ENCODE measurements around the gene LRRC51. TPM values are rescaled to one million over a fixed set of nuclear protein-coding genes. Genes with fewer than 3 reads are reported as not detected.

The LRRC51 gene
- total and polyA plus RNA-seq, 2 donors (not counting 1 experiment from before 2014, with no cell fraction given): 1.4 to 7.7 TPM

GRCh38 chr11:72084076-72084475 is 3.4 kb downstream of the LRRC51 start:
- Mint-ChIP-seq H3K4me3 (no peak overlapping the region), H3K9me3 (ENCODE audit: insufficient read depth) (no peaks in the 10 kb centered on the region), H3K27me3 (no peaks in the 10 kb centered on the region), H3K4me1 (peaks cover 24% of the 10 kb centered on the region), H3K27ac (no peak overlapping the region)
- peaks cover 0 to 10% of the 10 kb centered on the region in 2 experiments for H3K36me3 ChIP-seq (replicated peaks in 1 of 2; ENCODE audit: control extremely low read depth in 1 of 2, control insufficient read depth in 1 of 2, extremely low read depth in 1 of 2, insufficient read depth in 2 of 2, low read length in 1 of 2)
- peaks cover 8% of the 10 kb centered on the region for H3K79me2 ChIP-seq (ENCODE audit: control insufficient read depth, insufficient read depth, low read length)
- intact Hi-C loops (cut with micrococcal nuclease): no loop called here
- H3K4me1 ChIP-seq (ENCODE audit: control insufficient read depth in 2 of 2, insufficient read depth in 2 of 2, low read length in 2 of 2): peaks cover 11 to 22% of the 10 kb centered on the region in 2 donors
- H3K9ac ChIP-seq (ENCODE audit: low read length): no peak overlapping the region
- H3K4me3 ChIP-seq (ENCODE audit: control extremely low read depth in 1 of 5, extremely low read depth in 1 of 5, insufficient read depth in 1 of 5, low read depth in 2 of 5, low read length in 4 of 5): no peak overlapping the region
- H3K27ac ChIP-seq (ENCODE audit: low read length in 2 of 2): no peak overlapping the region
- POLR2A ChIA-PET: no interaction called here
- DNase-seq: no peak
- H4K20me1 ChIP-seq (ENCODE audit: control insufficient read depth, insufficient read depth, low read length, poor library complexity, severe bottlenecking): no peaks in the 10 kb centered on the region
- CTCF ChIA-PET: interaction anchor here (4.6 kb wide), 1 partner anchor 59 kb away, joined by 49 read pairs; no protein-coding TSS in a partner anchor
- H3K9me3 ChIP-seq (ENCODE audit: control extremely low read depth in 1 of 3, control insufficient read depth in 2 of 3, insufficient read depth in 1 of 3, low read length in 2 of 3): no peaks in the 10 kb centered on the region
- TF ChIP-seq EZH2 (IDR thresholded peaks at IDR 0.05; ENCODE audit: borderline replicate concordance, insufficient read depth, low read depth, low read length, poor library complexity, severe bottlenecking) (no peak), CTCF (IDR thresholded peaks at IDR 0.05) (no peak)
- no peak overlapping the region for H2AFZ ChIP-seq (ENCODE audit: insufficient read depth, low read depth, low read length, poor library complexity, severe bottlenecking)
- H3K4me2 ChIP-seq (replicated peaks; ENCODE audit: low read depth, low read length, poor library complexity, severe bottlenecking): no peak overlapping the region
- ATAC-seq (ENCODE audit: low read depth): no peak
- WGBS (ENCODE audit: insufficient coverage): 94% methylated on average over 3 of the region's 4 CpGs
- H3K27me3 ChIP-seq (replicated peaks in 1 of 4; ENCODE audit: control extremely low read depth in 1 of 4, control insufficient read depth in 3 of 4, insufficient read depth in 4 of 4, low read length in 3 of 4): no peaks in the 10 kb centered on the region

DNA sequence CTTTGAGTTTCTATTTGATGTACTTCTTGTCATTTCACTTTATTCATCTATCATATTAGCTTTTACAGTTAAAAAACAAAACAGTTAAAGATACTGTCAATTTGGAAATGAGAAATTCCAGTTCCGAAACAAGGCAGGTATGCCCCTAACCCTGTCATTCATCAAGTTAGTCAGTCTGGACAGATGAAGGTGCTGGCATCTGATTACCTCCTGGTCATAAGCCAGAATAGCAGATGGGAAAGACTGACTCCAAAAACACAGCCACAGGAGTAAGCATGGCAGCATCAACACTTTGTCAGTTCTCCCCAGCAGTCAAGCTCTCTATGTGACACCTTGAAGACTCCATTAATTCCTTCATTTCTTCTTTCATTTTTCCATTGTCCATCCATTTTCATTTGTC is 4.3 kb downstream of the LRRC51 start:
- no peak overlapping the region for H3K4me2 ChIP-seq (replicated peaks; ENCODE audit: low read depth, low read length, poor library complexity, severe bottlenecking)
- intact Hi-C loops (cut with micrococcal nuclease): no loop called here
- peaks cover 5 to 18% of the 10 kb centered on the region in 2 donors for H3K4me1 ChIP-seq (ENCODE audit: control insufficient read depth in 2 of 2, insufficient read depth in 2 of 2, low read length in 2 of 2)
- DNase-seq (no peak), ATAC-seq (ENCODE audit: low read depth) (no peak)
- no peak overlapping the region for H3K9ac ChIP-seq (ENCODE audit: low read length)
- ChIA-PET POLR2A (no interaction called here), CTCF (interaction anchor here (1.5 to 4.6 kb wide), 2 partner anchors 60 to 346 kb away, joined by 4 to 49 read pairs; no protein-coding TSS in a partner anchor)
- no peaks in the 10 kb centered on the region for H4K20me1 ChIP-seq (ENCODE audit: control insufficient read depth, insufficient read depth, low read length, poor library complexity, severe bottlenecking)
- Mint-ChIP-seq H3K27me3 (no peaks in the 10 kb centered on the region), H3K9me3 (ENCODE audit: insufficient read depth) (no peaks in the 10 kb centered on the region), H3K4me1 (peaks cover 20% of the 10 kb centered on the region), H3K27ac (no peak overlapping the region), H3K4me3 (no peak overlapping the region)
- TF ChIP-seq CTCF (IDR thresholded peaks at IDR 0.05): no peak
- H3K9me3 ChIP-seq (ENCODE audit: control extremely low read depth in 1 of 3, control insufficient read depth in 2 of 3, insufficient read depth in 1 of 3, low read length in 2 of 3): no peaks in the 10 kb centered on the region
- no peaks in the 10 kb centered on the region for H3K79me2 ChIP-seq (ENCODE audit: control insufficient read depth, insufficient read depth, low read length)
- H3K27me3 ChIP-seq (replicated peaks in 1 of 4; ENCODE audit: control extremely low read depth in 1 of 4, control insufficient read depth in 3 of 4, insufficient read depth in 4 of 4, low read length in 3 of 4): no peaks in the 10 kb centered on the region
- peaks cover 0 to 19% of the 10 kb centered on the region in 2 experiments for H3K36me3 ChIP-seq (replicated peaks in 1 of 2; ENCODE audit: control extremely low read depth in 1 of 2, control insufficient read depth in 1 of 2, extremely low read depth in 1 of 2, insufficient read depth in 2 of 2, low read length in 1 of 2)
- no peak overlapping the region for H3K27ac ChIP-seq (ENCODE audit: low read length in 2 of 2)
- 100% methylated on average over 1 of the region's 1 CpG for WGBS (ENCODE audit: insufficient coverage)
- no peak overlapping the region for H2AFZ ChIP-seq (ENCODE audit: insufficient read depth, low read depth, low read length, poor library complexity, severe bottlenecking)
- H3K4me3 ChIP-seq (ENCODE audit: control extremely low read depth in 1 of 5, extremely low read depth in 1 of 5, insufficient read depth in 1 of 5, low read depth in 2 of 5, low read length in 4 of 5): no peak overlapping the region
